Caco-2 (cell line): Measurements from ENCODE around the gene ZSWIM9. TPM values are rescaled to one million over a fixed set of nuclear protein-coding genes. Genes with fewer than 3 reads are reported as not detected.

Experiments used
- BruUV-seq: library from RNA; stranded (reverse); fragments of 400-500 nt; replicated peaks from 2 replicates; lab custom pipeline; 2021; lab: Mats Ljungman, UMichigan
- CTCF ChIA-PET: fragments of 300-600 bp; sonication (Branson Sonifier 250); formaldehyde crosslinking; loops from one replicate; lab custom pipeline; 2022; ENCODE audit warnings: antibody characterized with exemption; lab: Charles Lee
- POLR2A ChIA-PET: fragments of 300-600 bp; sonication (Branson Sonifier 250); formaldehyde crosslinking; loops from one replicate; lab custom pipeline; 2022; ENCODE audit warnings: antibody characterized with exemption; lab: Charles Lee
- DNase-seq, 2 experiments: peaks; one replicate each; pipeline versions ENCODE4 v3.0.0 to v3.0.0-alpha.2; 2020 to 2022
- H3K27me3 ChIP-seq: replicated peaks from 2 replicates; pipeline ENCODE4 v1.6.0; 2011; ENCODE audit warnings: low read length; ENCODE audit not compliant: control insufficient read depth, insufficient read depth
- H3K36me3 ChIP-seq: 2 replicates; pipeline ENCODE4 v1.5.1; 2011; ENCODE audit warnings: low read length; ENCODE audit not compliant: control insufficient read depth, insufficient read depth
- H3K4me1 ChIP-seq: fragments of 250-450 bp; sonication (Bioruptor Pico); 2 replicates; pipeline ENCODE4 v1.5.1; 2020; ENCODE audit warnings: mild to moderate bottlenecking
- H3K4me3 ChIP-seq: 2 replicates; pipeline ENCODE4 v1.5.1; 2011; ENCODE audit warnings: low read depth, mild to moderate bottlenecking, control low read depth, low read length
- H3K9me3 ChIP-seq: fragments of 250-450 bp; sonication (Bioruptor Pico); 2 replicates; pipeline ENCODE4 v1.5.1; 2020; ENCODE audit warnings: mild to moderate bottlenecking, moderate library complexity
- H3K27ac Mint-ChIP-seq: one replicate; pipeline ENCODE4 v1.8.0; 2022; ENCODE audit warnings: mixed read lengths; ENCODE audit not compliant: unreplicated experiment
- H3K27me3 Mint-ChIP-seq: one replicate; pipeline ENCODE4 v1.8.0; 2022; ENCODE audit warnings: mixed read lengths; ENCODE audit not compliant: insufficient read depth, unreplicated experiment
- H3K36me3 Mint-ChIP-seq: one replicate; pipeline ENCODE4 v1.8.0; 2022; ENCODE audit warnings: mild to moderate bottlenecking, mixed read lengths; ENCODE audit not compliant: insufficient read depth, unreplicated experiment
- H3K4me1 Mint-ChIP-seq: one replicate; pipeline ENCODE4 v1.8.0; 2022; ENCODE audit warnings: low read depth, mixed read lengths; ENCODE audit not compliant: unreplicated experiment
- H3K4me3 Mint-ChIP-seq: one replicate; pipeline ENCODE4 v1.8.0; 2022; ENCODE audit warnings: mild to moderate bottlenecking, moderate library complexity, mixed read lengths; ENCODE audit not compliant: unreplicated experiment
- H3K9me3 Mint-ChIP-seq: one replicate; pipeline ENCODE4 v1.8.0; 2022; ENCODE audit warnings: mixed read lengths; ENCODE audit not compliant: unreplicated experiment
- CTCF ChIP-seq, 2 experiments: fragments of 200-600 bp in 1 of 2; IDR thresholded peaks; 1 replicate in 1 of 2; 2 replicates in 1 of 2; pipeline versions ENCODE4 v1.5.1 to v1.8.0; 2011 to 2022; ENCODE audit warnings: antibody characterized with exemption in 1 of 2, control low read depth in 1 of 2, inconsistent platforms in 1 of 2, low read depth in 1 of 2, low read length in 1 of 2, mild to moderate bottlenecking in 1 of 2, moderate library complexity in 1 of 2; ENCODE audit not compliant: insufficient read depth in 1 of 2, severe bottlenecking in 1 of 2, unreplicated experiment in 1 of 2
- intact Hi-C: fragments of 100-400 bp; cut with micrococcal nuclease; formaldehyde crosslinking; loops from one replicate; pipeline ENCODE4 v1.10.0; 2022; ENCODE audit not compliant: unreplicated experiment
- total RNA-seq: library from RNA; stranded (reverse); gene quantifications from 2 replicates; pipeline ENCODE4 v1.2.3, GENCODE V29; 2022

ZSWIM9 gene
- total RNA-seq, 1 experiment from 2014 or later = 4.9 TPM

DNA sequence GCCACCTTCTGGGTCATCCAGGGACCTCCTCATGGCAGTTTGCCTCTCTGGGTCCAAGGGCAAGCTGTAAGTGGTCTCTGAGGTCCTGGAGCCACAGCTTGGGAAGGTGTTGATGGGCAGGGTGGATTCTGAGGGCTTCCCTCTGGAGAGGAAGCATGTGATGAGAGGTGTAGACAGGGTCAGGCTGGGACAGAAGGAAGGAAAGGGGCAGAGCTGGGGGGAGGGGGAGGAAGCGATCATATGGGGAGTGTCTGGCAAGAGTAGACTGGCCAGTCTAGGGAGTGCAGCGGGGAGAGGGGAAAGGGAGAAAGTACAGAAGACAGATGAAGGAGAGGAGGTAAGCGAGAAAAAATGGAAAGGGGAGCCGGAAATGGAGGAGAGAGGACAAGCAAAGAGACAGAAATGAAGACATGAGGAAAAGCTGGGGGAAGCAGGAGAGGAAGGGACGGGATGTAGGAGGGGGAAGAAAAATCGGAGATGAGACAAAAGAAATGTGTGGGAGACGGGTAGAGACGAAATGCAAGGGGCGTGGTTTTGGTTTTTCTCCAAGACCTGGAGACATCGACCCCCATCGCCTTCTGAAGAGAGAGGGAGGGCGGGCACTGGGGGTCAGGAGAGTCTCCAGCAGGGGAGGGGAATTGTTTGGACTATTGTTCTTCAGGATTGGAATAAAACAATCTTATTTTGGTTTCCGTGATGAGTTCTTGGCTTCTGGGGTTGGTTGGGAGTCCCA, 26.6 kb downstream of the ZSWIM9 start:
- Mint-ChIP-seq H3K27ac (no peak overlapping the region), H3K4me3 (no peak overlapping the region), H3K9me3 (no peaks in the 10 kb centered on the region), H3K27me3 (no peaks in the 10 kb centered on the region), H3K36me3 (no peaks in the 10 kb centered on the region), H3K4me1 (no peaks in the 10 kb centered on the region)
- TF ChIP-seq CTCF (IDR thresholded peaks at IDR 0.05; ENCODE audit: insufficient read depth in 1 of 2, low read depth in 1 of 2, low read length in 1 of 2, severe bottlenecking in 1 of 2, unreplicated experiment in 1 of 2) = no peak
- Histone ChIP-seq H3K36me3 (no peaks in the 10 kb centered on the region), H3K27me3 (no peaks in the 10 kb centered on the region), H3K9me3 (no peaks in the 10 kb centered on the region), H3K4me1 (no peaks in the 10 kb centered on the region), H3K4me3 (no peak overlapping the region)
- no peak for DNase-seq
- no TSS peak for BruUV-seq
- intact Hi-C loops = no loop called here
- CTCF ChIA-PET = interaction anchor here (0.6 kb wide), 1 partner anchor 179 kb away, joined by 3 read pairs; no protein-coding TSS in a partner anchor
- POLR2A ChIA-PET = no interaction called here

GRCh38 chr19:48203222-48203793, 32.8 kb downstream of the ZSWIM9 start:
- Histone ChIP-seq H3K36me3 (no peaks in the 10 kb centered on the region; the same call in 1 of the 2 replicates), H3K27me3 (no peaks in the 10 kb centered on the region), H3K4me1 (no peaks in the 10 kb centered on the region), H3K9me3 (no peaks in the 10 kb centered on the region), H3K4me3 (peak overlapping the region; percentile 67)
- TSS peak; percentile 66 for BruUV-seq
- intact Hi-C loops = loop anchor here (1.0 kb wide), 3 partner anchors 13 to 52 kb away; partner anchors contain the start of gene CARD8
- no peak overlapping the region for H3K27ac Mint-ChIP-seq
- H3K27me3 Mint-ChIP-seq = no peaks in the 10 kb centered on the region
- no peak for DNase-seq
- no peak overlapping the region for H3K4me3 Mint-ChIP-seq
- no peaks in the 10 kb centered on the region for H3K9me3 Mint-ChIP-seq
- CTCF ChIA-PET = interaction anchor here (0.5 to 3.4 kb wide), 21 partner anchors 9 to 1535 kb away, joined by 3 to 45 read pairs (median 4); partner anchors contain the start of genes CARD8, KDELR1, PLA2G4C and TMEM143
- no peak for TF ChIP-seq CTCF (IDR thresholded peaks at IDR 0.05; ENCODE audit: insufficient read depth in 1 of 2, low read depth in 1 of 2, low read length in 1 of 2, severe bottlenecking in 1 of 2, unreplicated experiment in 1 of 2)
- peaks cover 6% of the 10 kb centered on the region for H3K36me3 Mint-ChIP-seq
- POLR2A ChIA-PET = interaction anchor here (0.5 to 1.9 kb wide), 14 partner anchors 9 to 414 kb away, joined by 3 to 32 read pairs (median 5); partner anchors contain the start of genes CARD8, LIG1, PLA2G4C and SYNGR4
- no peaks in the 10 kb centered on the region for H3K4me1 Mint-ChIP-seq
